Right ventricle myocardium inferior (tissue), 1 donor: ENCODE data around the gene TMEM143. TPM values are rescaled to one million over a fixed set of nuclear protein-coding genes. Genes with fewer than 3 reads are reported as not detected.
"Not testable (repeated sequence)": the region's sequence is repeated elsewhere in the genome, so short reads cannot be mapped to it uniquely, and the experiment has no call there.

Experiments used
- ATAC-seq: fragments of 200-7000 bp; cut with Tn5 transposase; one replicate; pipeline ENCODE4 v1.9.1; 2020; ENCODE audit warnings: mild to moderate bottlenecking, moderate library complexity
- DNase-seq: peaks from one replicate; pipeline ENCODE4 v3.0.0; 2021; ENCODE audit errors: missing footprints
- intact Hi-C: fragments of 100-400 bp; cut with DNase I; formaldehyde crosslinking; loops from one replicate; pipeline ENCODE4 v1.11.0; 2022
- total RNA-seq: library from RNA; stranded (reverse); fragmentation: NEBNext Ultra II Directional; extraction: Animal tissue kit (Norgen Biotek cat#: 25700); gene quantifications from one replicate; pipeline ENCODE4 v1.2.1, GENCODE V29; 2021
- donor health status: DM: no; HTN: yes; CAD: no; lungs with severe emphysema.

Gene TMEM143
- total RNA-seq, 1 donor from 2014 or later: 106 TPM

- no peak for DNase-seq
- no peak for ATAC-seq
- intact Hi-C loops: no loop called here
These were observed 24.8 kb downstream of the TMEM143 start for GRCh38 chr19:48338802-48339503.

DNA sequence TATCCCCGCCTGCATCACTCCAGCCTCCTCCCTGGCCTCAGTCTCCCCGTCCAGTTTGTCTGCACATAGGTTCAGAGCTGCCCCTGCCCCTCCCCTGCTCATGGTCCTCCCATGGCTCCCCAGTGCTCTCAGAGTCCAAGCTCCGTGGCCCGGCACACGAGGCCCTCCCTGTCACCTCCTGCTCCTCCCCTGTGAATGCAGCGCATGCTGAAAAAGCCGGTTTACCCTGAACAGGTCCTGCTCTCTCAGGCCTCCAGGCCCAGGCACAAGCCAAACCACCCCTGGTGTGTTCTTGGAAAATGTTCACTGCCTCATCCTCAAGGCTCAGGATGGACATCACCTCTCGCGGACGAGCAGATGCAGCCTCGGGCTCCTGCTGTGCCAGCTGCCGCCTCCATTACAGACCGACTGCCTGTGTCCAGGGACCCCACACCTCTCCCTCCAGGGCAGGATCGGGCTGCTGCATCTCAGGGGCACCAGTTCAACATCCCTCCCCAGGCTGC lies 25.4 kb downstream of the TMEM143 start:
- intact Hi-C loops: no loop called here
- no peak for DNase-seq
- no peak for ATAC-seq

DNA sequence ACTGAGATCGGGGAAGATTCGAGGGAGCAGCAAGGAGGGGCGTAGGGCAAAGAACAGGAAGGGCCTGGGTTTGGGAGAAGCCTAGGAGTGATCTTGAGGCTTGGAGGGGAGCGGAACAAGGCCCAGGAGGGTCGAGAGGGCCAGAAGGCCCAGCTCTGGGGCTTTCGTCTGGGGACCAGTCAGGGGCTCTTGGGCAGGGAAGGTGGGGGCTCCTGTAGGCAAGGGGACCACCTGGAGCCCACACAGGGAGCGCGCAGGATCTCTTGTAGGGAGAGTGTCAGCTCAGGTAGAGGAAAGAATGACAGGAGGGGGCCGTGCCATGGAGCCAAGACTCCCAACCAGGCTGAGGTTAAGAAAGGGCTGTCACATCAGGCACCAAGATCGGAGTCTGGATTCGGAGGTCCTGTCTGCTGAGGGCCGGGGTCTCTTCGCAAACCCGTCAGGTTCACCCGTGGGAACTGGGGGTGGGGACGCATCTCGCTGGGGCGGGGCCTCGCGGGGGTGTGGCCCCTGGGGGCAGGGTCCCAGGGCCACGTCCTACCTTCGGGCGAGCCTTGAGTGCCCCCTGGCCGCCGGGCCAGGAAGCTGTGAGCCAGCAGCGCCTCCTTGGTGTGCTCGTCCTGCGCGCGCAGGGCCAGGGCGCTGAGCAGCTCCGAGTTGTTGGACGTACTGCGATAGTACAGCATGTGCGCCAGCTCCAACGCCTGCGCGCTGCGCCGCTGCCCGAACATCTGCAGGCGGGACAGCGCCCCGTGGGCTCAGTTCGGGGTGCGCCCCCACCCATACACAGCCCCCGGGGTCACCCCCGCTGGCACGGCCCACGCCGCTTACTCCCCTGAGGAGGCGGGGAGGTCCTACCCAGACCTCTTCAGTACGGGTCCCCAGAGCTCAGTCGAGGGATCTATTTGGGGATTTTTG lies 30.0 kb downstream of the TMEM143 start:
- intact Hi-C loops: loop anchor here (1.0 to 5.0 kb wide), 2 partner anchors 13 to 61 kb away; partner anchors contain the start of gene ZNF114
- peak; percentile 96 for DNase-seq
- ATAC-seq: peak; percentile 85

- intact Hi-C loops: loop anchor here (1.0 to 5.0 kb wide), 2 partner anchors 13 to 61 kb away; partner anchors contain the start of gene ZNF114
- DNase-seq: peak; percentile 93
- peak; percentile 81 for ATAC-seq
These were observed 30.9 kb downstream of the TMEM143 start for GRCh38 chr19:48332662-48333466.

DNA sequence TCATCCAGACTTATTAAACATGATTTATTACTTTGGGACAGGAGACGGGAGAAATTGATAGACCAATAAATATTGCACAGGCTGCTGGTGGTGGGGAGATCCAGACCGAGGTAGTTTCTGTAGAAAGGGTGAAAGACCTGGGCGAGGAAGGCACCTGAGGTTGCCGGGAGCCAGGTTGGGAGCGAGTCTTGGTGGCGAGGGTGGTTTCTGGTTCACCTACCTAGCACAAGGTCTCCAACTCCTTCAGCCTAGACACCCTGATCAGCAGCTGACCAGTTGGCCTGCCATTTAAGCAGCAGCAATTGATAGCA lies 31.4 kb downstream of the TMEM143 start:
- no peak for ATAC-seq
- intact Hi-C loops: loop anchor here (5.0 kb wide), 1 partner anchor 60 kb away; the partner anchor contains the start of gene ZNF114
- no peak for DNase-seq

GRCh38 chr19:48330012-48330681 lies 33.6 kb downstream of the TMEM143 start:
- peak; percentile 21 for ATAC-seq
- intact Hi-C loops: loop anchor here (5.0 kb wide), 1 partner anchor 58 kb away; the partner anchor contains the start of gene ZNF114

DNA sequence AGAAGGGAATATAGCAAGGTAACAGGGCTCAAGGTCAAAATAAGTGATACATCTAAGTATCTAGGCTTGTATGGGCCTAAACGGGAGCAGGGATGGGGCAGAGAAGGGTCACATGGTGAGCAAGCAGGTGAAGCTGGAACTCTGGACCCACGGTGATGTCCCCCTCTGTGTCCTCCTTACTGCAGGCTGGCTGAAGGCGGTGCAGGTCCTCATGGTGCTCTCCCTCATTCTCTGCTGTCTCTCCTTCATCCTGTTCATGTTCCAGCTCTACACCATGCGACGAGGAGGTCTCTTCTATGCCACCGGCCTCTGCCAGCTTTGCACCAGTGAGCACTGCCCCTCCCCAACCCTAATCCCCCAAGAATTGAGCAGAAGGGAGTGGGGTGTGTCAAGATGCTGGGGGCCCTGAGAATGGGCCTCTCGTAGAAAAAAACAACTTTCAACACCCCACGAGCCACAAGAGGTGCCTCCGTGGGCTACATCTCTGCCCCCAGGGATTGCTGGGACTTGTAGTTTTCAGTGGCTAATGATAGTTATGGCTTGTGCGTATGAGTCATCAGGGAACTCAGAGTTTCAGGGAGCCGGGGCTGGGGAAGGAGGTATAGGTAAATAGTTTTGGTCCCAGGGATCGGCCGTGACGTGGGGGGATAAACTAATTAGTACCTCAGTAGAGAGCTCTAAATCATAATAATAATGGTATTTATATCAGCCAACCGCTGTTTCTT lies 34.4 kb downstream of the TMEM143 start:
- intact Hi-C loops: loop anchor here (5.0 to 10.0 kb wide), 2 partner anchors 33 to 155 kb away; partner anchors contain the start of genes SYNGR4 and TMEM143
- DNase-seq (no peak), ATAC-seq (no peak)

More at GRCh38 chr19:48330012-48330681, 33.6 kb downstream of the TMEM143 start:
- peak; percentile 77 for DNase-seq

DNA sequence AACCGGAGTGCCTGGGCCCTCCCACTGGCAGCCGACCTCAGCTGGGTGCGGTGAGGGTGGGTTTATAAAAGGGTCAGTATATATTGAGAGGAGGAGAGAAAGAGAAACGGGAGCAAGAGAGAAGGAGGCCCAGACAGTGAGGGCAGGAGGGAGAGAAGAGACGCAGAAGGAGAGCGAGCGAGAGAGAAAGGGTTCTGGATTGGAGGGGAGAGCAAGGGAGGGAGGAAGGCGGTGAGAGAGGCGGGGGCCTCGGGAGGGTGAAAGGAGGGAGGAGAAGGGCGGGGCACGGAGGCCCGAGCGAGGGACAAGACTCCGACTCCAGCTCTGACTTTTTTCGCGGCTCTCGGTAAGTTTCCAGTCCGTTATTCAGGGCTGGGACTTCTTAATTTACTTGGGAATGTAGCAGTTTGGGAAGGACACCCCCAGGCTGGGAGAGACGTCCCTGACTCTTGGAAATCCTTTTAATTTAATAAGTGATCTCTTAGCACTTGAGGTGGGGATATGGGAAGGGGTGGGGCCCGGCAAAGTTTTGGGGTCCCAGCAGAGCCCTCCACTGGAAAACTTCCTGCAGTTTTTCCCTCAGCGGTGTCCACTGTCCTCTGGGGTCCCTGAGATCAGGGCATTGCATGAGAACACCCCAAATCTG lies 38.4 kb downstream of the TMEM143 start, which contains the start of gene EMP3:
Gene EMP3, plus strand, starts transcription at position 288 of the 646 bp plus-strand sequence. CDS start 1,293 bp downstream, outside the sequence.
- intact Hi-C loops: loop anchor here (5.0 to 10.0 kb wide), 2 partner anchors 37 to 159 kb away; partner anchors contain the start of genes SYNGR4 and TMEM143
- peak; percentile 91 for DNase-seq
- ATAC-seq: peak; percentile 43

DNA sequence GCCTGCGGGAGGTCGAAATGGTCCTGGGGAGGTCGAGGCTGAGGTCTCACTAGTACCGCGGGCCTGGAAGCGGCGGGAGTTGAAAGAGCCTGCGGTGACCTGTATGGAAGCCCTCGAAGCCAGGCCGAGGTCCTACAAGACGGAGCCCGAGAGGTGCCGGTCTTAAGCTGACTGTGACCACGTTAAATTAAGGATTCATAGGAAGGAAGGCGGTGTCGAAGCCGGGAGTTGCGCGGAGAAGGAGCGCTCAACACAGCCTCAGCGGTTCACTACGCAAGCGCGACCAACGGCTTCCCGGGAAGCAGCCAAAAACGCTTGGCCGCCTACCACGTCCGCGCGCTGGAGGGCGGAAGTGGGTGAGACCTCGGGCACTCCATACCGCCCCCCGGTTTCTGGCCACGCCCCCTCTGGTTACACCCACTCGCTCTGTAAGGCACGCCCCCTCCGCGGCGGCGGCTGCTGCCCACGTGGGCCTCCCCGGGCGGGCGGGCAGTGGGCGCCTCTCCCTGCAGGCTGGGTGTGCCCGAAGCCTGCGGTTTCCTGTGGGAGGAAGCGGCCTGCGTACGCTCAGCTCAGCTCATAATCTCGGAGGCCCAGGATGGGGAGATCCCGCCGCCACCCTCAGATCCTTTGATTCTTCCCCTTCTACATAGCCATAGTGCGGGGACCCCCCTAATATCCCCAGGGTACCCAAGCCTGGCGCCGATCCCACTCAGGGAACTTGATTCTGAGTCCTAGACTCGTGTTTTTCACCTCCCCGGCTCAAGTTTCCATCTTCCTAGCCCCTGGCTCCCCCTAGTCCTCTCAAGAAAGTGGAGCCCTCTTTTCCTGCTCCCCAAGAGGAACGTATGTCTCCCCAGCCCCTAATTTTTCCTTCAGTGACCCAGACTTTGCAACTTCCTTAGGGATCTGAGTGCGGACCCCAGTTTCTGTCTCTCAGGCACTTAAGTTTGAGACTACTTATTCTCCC lies 41.8 kb downstream of the TMEM143 start:
- DNase-seq (peak; percentile 99), ATAC-seq (peak; percentile 93)
- intact Hi-C loops: loop anchor here (5.0 to 10.0 kb wide), 2 partner anchors 163 to 260 kb away; no protein-coding TSS in a partner anchor

DNA sequence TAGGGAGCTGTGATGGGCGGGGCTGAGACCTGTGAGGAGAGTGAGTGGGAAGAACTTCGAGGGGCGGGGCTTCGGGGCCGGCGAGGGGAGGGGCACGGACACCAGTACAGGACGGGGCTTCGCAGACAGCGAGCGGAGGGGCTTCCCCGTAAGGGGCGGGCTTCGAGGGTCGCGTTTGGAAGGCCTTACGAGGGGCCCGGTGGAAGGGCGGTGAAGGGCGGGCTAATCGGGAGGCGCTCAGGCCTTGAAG lies 42.4 kb downstream of the TMEM143 start:
- DNase-seq (peak; percentile 99), ATAC-seq (peak; percentile 87)
- intact Hi-C loops: loop anchor here (5.0 to 10.0 kb wide), 2 partner anchors 164 to 261 kb away; no protein-coding TSS in a partner anchor

DNA sequence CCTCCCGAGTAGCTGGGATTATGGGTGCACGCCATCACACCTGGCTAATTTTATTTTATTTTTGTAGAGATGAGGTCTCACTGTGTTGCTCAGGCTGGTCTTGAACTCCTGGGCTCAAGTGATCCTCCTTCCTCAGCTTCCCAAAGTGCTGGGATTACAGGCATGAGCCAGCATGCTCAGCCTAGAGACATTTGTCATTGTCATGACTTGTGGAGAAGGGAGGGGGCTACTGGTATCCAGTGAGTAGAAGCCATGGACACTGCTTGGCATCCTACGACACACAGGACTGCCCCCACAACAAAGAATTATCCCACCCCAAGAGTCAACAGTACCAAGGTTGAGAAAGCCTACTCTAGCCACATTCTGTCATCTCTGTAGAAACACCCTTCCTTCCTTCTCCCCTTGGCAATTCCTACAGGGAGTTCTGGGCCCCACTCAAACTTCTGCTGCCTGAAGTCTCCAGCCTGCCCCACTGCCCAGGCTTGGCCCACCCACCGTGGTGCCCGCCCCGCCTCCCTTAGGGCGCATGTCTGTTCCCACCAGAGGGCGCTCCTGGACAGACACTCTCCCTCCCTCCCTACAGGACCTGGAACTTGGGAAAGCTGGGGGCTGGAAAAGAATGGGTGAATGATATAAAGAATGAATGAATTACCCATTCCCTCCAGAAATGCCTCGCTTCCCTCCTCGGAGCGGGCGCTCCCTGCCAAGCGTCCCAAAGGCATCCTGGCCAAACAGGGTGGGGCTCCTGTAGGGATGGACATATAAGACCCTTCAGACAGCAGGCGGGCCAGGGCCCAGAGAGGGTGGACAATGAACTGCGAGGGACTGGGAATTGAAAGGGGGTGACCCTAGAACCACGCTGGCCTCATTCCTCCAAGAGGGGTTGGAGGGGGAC lies 43.8 kb downstream of the TMEM143 start:
- peak; percentile 43 for ATAC-seq
- DNase-seq: peak; percentile 92
- intact Hi-C loops: loop anchor here (1.0 to 10.0 kb wide), 3 partner anchors 13 to 262 kb away; no protein-coding TSS in a partner anchor

DNA sequence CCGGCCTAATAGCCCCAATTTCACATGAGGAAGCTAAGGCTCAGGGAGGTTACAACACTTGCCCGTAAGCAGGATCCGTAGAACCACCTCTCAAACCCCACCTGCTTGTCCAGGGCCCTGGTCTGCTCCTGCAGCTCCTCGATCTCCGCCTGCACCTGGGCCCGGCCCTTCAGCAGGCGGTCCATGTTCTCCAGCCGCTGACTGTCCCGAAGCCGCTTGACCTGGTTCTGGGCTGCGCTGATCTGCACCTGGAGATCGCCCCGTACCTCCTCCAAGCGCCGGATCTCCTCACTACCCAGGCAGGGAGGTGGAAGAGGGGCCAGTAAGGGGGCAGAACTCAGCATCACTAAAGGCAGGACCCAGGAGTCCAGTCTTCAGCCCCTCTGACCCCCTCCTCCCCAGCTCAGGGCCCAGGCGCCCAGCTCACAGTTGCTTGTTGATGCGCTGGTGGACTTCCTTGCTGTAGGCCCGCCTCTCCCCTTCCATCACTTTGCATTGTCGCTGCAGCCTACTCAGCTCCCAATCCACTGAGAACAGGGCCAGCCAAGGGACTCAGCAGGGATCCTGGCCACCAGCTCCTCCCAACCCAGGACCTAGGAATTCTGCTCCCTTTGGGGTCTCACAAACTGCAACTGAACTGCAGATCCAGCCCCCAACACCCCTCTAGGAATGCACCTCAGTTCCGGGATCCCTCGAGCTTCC lies 45.3 kb downstream of the TMEM143 start:
- DNase-seq (no peak), ATAC-seq (no peak)
- intact Hi-C loops: no loop called here

GRCh38 chr19:48317708-48317960 lies 46.1 kb downstream of the TMEM143 start:
- intact Hi-C loops, DNase-seq, ATAC-seq: not testable (repeated sequence)

DNA sequence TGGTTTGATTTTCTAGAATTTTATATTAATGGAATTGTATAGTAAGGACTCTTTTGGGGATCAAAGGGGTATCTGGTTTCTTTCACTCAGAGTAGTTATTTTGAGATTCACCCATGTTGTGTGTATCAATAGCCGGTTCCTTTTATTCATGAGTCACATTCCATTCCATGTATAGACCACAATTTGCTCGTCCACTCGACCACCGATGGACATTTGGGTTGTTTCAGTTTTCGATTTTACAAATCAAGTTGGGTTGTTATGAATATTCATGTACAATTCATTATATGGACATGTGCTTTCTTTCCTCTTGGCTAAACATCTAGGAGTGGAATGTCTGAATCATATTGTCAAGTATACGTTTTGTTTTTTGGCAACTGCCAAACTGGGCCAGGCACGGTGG lies 48.0 kb downstream of the TMEM143 start:
- DNase-seq (no peak), ATAC-seq (no peak)
- intact Hi-C loops: no loop called here
